ENCODE results near the gene SYT14.
"Not testable (repeated sequence)": the region's sequence is repeated elsewhere in the genome, so short reads cannot be mapped to it uniquely, and the experiment has no call there.

SYT14 gene

DNA sequence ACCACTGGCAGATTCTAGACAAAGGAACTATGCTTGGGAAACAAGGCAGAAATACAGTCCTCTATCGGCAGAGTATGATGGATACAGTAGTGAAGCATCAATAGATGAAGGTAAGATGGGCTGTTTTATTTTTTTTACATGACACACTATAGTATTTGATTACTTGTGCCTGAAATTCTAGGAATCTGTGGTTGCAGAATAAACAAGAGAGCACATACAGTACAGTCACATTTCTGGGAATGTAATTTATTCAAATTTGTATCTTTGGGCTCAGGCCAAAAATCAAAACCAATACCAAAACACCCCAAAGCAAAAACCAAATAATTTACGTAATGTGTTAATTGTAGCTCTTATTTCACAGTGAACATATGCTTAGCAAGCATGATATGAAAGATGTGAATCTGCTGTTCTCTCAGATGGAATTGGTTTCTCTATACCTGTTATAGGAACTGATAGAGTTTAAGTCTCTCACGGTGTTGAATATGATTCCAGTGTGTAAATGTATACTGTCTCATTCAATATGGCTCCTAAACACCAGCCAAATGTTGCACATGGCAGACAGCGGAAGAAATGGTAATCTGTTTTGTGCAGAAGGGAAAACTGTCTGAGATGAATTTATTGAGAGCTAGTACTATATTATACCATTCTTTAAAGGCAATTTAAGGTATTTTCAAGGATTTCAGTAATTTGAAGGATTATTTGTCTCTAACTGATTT lies 83.3 kb downstream of the SYT14 start:
- H3K36me3 ChIP-seq, result no peaks in the 10 kb centered on the region
- TF ChIP-seq Cebpa-rat (IDR thresholded peaks at IDR 0.05), result no peak
- H3K4me1 ChIP-seq, result no peaks in the 10 kb centered on the region
- no peaks in the 10 kb centered on the region for H4K20me1 ChIP-seq
- H3K9ac ChIP-seq, result no peak overlapping the region
- no peak overlapping the region for H3K4me3 ChIP-seq
- H3K9me3 ChIP-seq, result no peaks in the 10 kb centered on the region
- H3K27ac ChIP-seq, result no peak overlapping the region
- H3K27me3 ChIP-seq, result no peaks in the 10 kb centered on the region
- H3K4me2 ChIP-seq, result no peak overlapping the region

DNA sequence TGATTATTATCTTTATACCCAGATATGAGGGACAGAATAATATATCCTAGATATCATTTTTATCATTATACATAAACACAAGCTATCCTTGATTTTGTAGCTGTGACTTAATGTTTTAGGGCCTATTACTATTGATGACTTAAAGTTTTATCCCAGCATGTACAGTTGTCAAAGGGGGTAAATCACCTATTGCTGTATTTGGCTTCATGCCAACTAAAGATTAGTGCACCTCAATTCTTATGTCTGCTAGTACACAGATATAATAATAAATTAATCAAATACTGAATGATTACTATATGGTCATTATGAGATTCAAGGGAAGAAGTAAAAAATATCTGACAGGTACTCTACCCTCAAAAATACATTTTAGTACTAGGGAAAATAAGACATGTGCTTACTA lies 84.0 kb downstream of the SYT14 start:
- H3K27ac ChIP-seq, result no peak overlapping the region
- H3K9ac ChIP-seq, result no peak overlapping the region
- no peak for TF ChIP-seq Cebpa-rat (IDR thresholded peaks at IDR 0.05)
- H4K20me1 ChIP-seq, result no peaks in the 10 kb centered on the region
- no peaks in the 10 kb centered on the region for H3K36me3 ChIP-seq
- no peak overlapping the region for H3K4me2 ChIP-seq
- H3K27me3 ChIP-seq, result no peaks in the 10 kb centered on the region
- no peaks in the 10 kb centered on the region for H3K4me1 ChIP-seq
- no peaks in the 10 kb centered on the region for H3K9me3 ChIP-seq
- H3K4me3 ChIP-seq, result no peak overlapping the region

DNA sequence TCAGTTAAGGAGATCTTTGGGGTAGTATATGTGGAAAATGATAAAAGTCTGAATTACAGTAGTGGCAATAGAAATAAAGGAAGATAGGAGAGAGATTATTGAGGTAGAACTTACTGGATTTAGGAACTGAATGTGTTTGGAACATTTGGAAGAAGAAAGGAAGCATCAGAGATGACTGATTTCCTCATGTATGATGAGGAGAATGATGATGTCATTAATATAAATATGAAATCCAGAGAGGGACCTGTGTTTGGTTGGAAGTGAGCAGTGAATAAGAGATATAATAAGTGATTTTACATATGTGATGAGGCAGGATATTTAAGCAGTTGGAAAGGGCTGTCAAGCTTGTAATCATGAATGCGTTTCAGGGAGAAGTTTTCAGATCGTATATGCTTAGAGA lies 86.3 kb downstream of the SYT14 start:
- Histone ChIP-seq H3K4me3 (no peak overlapping the region), H4K20me1 (no peaks in the 10 kb centered on the region), H3K9ac (no peak overlapping the region), H3K27me3 (no peaks in the 10 kb centered on the region), H3K36me3 (no peaks in the 10 kb centered on the region), H3K4me2 (no peak overlapping the region), H3K4me1 (no peaks in the 10 kb centered on the region), H3K27ac (no peak overlapping the region), H3K9me3 (no peaks in the 10 kb centered on the region)
- TF ChIP-seq Cebpa-rat (IDR thresholded peaks at IDR 0.05), result no peak

DNA sequence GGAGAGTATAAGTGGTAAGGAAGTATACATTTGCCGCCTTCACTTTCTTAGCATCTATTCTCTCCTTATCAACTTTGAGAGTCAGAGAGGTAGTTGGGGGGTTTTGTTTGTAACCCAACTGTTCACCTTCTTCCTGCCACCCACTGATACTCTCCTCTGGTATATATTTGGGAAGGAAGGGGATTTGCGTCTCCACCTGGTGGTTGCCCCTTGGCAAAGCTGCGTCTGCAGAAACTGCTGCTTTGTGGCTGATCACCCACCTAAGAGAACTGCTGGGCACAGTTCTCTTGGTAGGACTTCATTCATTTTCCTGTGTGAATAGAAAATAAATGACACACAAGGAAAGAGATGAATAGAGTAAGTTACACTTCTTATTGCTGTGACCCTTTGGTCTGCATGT lies 87.0 kb downstream of the SYT14 start:
- Histone ChIP-seq H3K4me2 (no peak overlapping the region), H3K4me1 (no peaks in the 10 kb centered on the region), H3K27ac (no peak overlapping the region), H3K9ac (no peak overlapping the region), H3K27me3 (no peaks in the 10 kb centered on the region), H3K4me3 (no peak overlapping the region), H4K20me1 (no peaks in the 10 kb centered on the region), H3K36me3 (no peaks in the 10 kb centered on the region), H3K9me3 (0 out of 2 replicates have a peak, but pooled peaks cover under 1% of the 10 kb centered on the region)
- TF ChIP-seq Cebpa-rat (IDR thresholded peaks at IDR 0.05), result no peak

DNA sequence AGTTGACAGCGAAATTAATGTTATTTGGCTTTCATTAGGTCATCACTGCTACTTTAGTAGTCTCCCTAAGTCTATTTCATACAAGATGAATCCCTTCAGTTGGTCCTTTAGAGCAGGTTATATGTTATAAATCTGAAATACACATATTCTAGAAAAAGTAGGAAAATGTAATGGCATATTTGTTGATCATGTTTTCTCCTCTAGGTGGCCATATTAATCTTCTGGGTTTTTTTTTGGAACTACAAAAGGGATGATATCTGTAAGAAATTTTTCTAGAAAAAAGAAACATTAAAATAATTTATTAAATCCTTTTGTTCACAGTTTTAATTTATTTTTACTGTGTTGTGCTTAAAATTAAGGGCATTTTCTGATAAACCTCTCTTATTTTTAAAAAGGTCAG lies 87.9 kb downstream of the SYT14 start:
- no peak overlapping the region for H3K4me2 ChIP-seq

DNA sequence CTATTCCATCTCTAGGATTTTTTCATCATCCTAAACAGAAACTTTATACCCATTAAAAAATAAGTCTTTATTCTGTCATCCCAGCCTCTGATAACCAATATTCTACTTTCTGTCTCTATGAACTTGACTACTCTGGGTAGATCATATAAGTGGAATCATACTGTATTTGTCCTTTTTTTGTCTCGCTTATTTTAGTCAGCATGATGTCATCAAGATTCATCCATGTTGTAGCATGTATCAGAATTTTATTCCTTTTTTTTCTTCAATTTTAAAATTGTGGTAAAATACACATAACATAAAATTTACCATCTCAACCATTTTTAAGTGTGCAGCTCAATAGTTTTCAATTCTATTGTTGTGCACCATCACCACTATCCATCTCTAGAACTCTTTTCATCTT lies 90.0 kb downstream of the SYT14 start:
- H3K9me3 ChIP-seq, result peaks cover 5% of the 10 kb centered on the region; the same call in 1 of the 2 replicates
- no peak for TF ChIP-seq Cebpa-rat (IDR thresholded peaks at IDR 0.05)
- H3K9ac ChIP-seq, result no peak overlapping the region
- no peak overlapping the region for H3K27ac ChIP-seq
- H3K27me3 ChIP-seq, result no peaks in the 10 kb centered on the region
- no peaks in the 10 kb centered on the region for H3K4me1 ChIP-seq
- H3K36me3 ChIP-seq, result no peaks in the 10 kb centered on the region
- H4K20me1 ChIP-seq, result no peaks in the 10 kb centered on the region
- no peak overlapping the region for H3K4me3 ChIP-seq
- no peak overlapping the region for H3K4me2 ChIP-seq

More for the DNA sequence above, 87.9 kb downstream of the SYT14 start:
- Histone ChIP-seq H3K27me3 (no peaks in the 10 kb centered on the region), H3K9ac (no peak overlapping the region), H4K20me1 (no peaks in the 10 kb centered on the region), H3K27ac (no peak overlapping the region), H3K4me1 (no peaks in the 10 kb centered on the region), H3K4me3 (no peak overlapping the region), H3K9me3 (peaks cover 5% of the 10 kb centered on the region; the same call in 1 of the 2 replicates), H3K36me3 (no peaks in the 10 kb centered on the region)
- no peak for TF ChIP-seq Cebpa-rat (IDR thresholded peaks at IDR 0.05)

DNA sequence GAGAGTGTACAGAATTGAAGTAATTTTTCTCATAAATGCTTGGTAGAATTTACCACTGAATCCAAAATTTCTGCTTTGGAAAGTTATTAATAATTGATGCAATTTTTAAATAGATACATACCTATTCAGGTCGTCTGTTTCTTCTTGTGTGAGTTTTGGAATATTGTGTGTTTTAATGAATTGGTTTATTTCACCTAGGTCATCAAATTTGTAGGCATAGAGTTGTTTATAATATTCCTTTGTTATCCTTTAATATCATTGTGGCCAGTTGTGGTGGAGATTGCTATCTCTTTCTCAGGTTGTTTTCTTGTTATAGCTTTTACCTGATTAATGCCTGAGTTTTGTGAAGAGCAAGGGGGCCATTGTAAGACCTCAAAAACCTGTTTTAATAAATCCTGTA lies 93.5 kb downstream of the SYT14 start:
- H3K4me3 ChIP-seq, result no peak overlapping the region
- no peak overlapping the region for H3K9ac ChIP-seq
- no peak overlapping the region for H3K27ac ChIP-seq
- H3K4me2 ChIP-seq, result no peak overlapping the region
- no peaks in the 10 kb centered on the region for H3K4me1 ChIP-seq
- TF ChIP-seq Cebpa-rat (IDR thresholded peaks at IDR 0.05), result no peak
- no peaks in the 10 kb centered on the region for H3K27me3 ChIP-seq
- H3K36me3 ChIP-seq, result no peaks in the 10 kb centered on the region
- H4K20me1 ChIP-seq, result no peaks in the 10 kb centered on the region
- peaks cover 5% of the 10 kb centered on the region; the same call in 1 of the 2 replicates for H3K9me3 ChIP-seq

DNA sequence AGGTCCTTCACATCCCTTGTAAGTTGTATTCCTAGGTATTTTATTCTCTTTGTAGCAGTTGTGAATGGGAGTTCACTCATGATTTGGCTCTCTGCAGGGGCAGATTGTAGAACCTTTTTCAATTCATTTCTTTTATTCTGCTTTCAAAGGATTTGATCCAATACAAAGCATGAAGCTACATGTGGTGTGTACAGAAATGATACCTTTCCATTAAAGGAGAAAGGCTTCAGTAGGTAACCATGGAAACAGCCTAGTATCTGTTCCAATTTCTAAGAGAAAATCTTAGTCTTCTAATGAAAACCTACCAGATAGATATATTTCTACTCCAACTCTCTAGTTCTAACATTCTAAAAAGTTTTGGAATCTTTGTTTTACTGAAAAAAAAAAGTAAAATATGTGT lies 105.0 kb downstream of the SYT14 start:
- Histone ChIP-seq H3K27ac (no peak overlapping the region), H3K4me1 (no peaks in the 10 kb centered on the region), H3K4me3 (no peak overlapping the region), H3K9ac (no peak overlapping the region), H3K27me3 (no peaks in the 10 kb centered on the region), H3K36me3 (no peaks in the 10 kb centered on the region), H4K20me1 (no peaks in the 10 kb centered on the region), H3K4me2 (no peak overlapping the region), H3K9me3 (0 out of 2 replicates have a peak, but pooled peaks cover 4% of the 10 kb centered on the region)
- no peak for TF ChIP-seq Cebpa-rat (IDR thresholded peaks at IDR 0.05)

DNA sequence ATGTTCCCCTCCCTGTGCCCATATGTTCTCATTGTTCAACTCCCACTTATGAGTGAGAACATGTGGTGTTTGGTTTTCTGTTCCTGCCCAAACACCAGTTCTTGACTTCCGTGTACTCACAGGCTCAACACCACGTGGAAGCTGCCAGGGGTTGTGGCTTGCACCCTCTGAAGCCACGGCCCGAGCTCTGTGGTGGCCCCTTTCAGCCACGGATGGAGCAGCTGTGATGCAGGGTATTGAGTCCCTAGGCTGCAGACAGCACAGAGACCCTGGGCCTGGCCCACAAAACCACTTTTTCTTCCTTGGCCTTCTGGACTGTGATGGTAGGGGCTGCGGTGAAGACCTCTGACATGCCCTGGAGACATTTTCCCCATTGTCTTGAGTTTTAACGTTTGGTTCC lies 111.6 kb downstream of the SYT14 start:
- H3K27me3 ChIP-seq, result no peaks in the 10 kb centered on the region
- H3K4me3 ChIP-seq, result no peak overlapping the region
- H3K9me3 ChIP-seq, result no peaks in the 10 kb centered on the region
- H3K27ac ChIP-seq, result no peak overlapping the region
- H3K36me3 ChIP-seq, result no peaks in the 10 kb centered on the region
- no peak overlapping the region for H3K9ac ChIP-seq
- TF ChIP-seq Cebpa-rat (IDR thresholded peaks at IDR 0.05), result no peak
- H3K4me1 ChIP-seq, result no peaks in the 10 kb centered on the region
- H3K4me2 ChIP-seq, result no peak overlapping the region
- H4K20me1 ChIP-seq, result no peaks in the 10 kb centered on the region

DNA sequence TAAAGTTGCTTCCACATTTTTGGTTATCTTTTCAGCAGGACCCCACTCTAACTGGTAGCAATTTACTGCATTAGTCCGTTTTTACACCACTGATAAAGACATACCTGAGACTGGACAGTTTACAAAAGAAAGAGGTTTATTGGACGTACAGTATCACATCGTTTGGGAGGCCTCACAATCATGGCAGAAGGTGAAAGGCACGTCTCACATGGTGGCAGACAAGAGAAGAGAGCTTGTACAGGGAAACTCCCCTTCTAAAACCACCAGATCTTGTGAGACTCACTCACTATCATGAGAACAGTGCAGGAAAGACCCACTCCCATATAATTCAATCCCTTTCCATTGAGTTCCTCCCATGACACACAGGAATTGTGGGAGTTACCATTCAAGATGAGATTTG lies 112.5 kb downstream of the SYT14 start:
- not testable (repeated sequence) for H3K9ac ChIP-seq, H3K27me3 ChIP-seq, H3K4me1 ChIP-seq, H3K4me2 ChIP-seq, H3K4me3 ChIP-seq, H4K20me1 ChIP-seq, H3K36me3 ChIP-seq, H3K9me3 ChIP-seq, H3K27ac ChIP-seq

DNA sequence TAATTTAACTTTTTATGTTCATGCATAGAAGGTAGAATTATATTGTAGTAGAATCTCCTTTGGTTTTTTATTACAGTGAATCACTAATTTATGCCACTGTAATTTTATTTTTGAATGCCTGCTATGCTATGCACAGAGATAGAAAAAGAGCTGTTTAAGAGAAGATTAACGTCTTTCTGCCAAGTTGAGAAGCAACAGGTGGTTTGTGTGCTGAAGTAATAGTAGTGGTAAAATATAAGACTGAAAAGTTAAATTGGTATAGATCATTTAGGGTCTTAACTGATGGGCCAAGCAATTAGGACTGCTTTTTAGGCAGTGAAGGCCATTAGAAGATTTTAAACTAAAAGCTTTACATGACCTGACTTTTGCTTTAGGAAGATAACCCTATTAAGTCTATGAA lies 115.1 kb downstream of the SYT14 start:
- H3K36me3 ChIP-seq, result no peaks in the 10 kb centered on the region
- H3K27ac ChIP-seq, result no peak overlapping the region
- no peaks in the 10 kb centered on the region for H3K9me3 ChIP-seq
- H4K20me1 ChIP-seq, result no peaks in the 10 kb centered on the region
- no peak overlapping the region for H3K9ac ChIP-seq
- no peak overlapping the region for H3K4me3 ChIP-seq
- H3K4me1 ChIP-seq, result no peaks in the 10 kb centered on the region
- no peaks in the 10 kb centered on the region for H3K27me3 ChIP-seq
- TF ChIP-seq Cebpa-rat (IDR thresholded peaks at IDR 0.05), result no peak
- no peak overlapping the region for H3K4me2 ChIP-seq

Data from BLaER1 (cell line).